Ascending aorta (tissue), 2 donors: ENCODE data around the gene CNTNAP2. TPM values are rescaled to one million over a fixed set of nuclear protein-coding genes. Genes with fewer than 3 reads are reported as not detected.

Experiments used
- DNase-seq, 2 donors: peaks; one replicate each; pipeline ENCODE4 v3.0.0-alpha.2; 2019; ENCODE audit warnings: low spot score in 2 of 2
- H3K27ac ChIP-seq, 2 donors: fragments of 200-600 bp; sonication (generic); one replicate each; pipeline ENCODE4 v1.5.1; 2016 to 2017; ENCODE audit warnings: mild to moderate bottlenecking in 1 of 2
- H3K27me3 ChIP-seq: fragments of 200-600 bp; sonication (generic); one replicate; pipeline ENCODE4 v1.5.1; 2017
- H3K36me3 ChIP-seq, 2 donors: fragments of 200-600 bp; sonication (generic); one replicate each; pipeline ENCODE4 v1.5.1; 2016
- H3K4me1 ChIP-seq, 2 donors: fragments of 200-600 bp; sonication (generic); one replicate each; pipeline ENCODE4 v1.5.1; 2016 to 2017; ENCODE audit warnings: mild to moderate bottlenecking in 1 of 2
- H3K4me3 ChIP-seq, 2 donors: fragments of 200-600 bp; sonication (generic); one replicate each; pipeline ENCODE4 v1.5.1; 2016 to 2017; ENCODE audit warnings: mild to moderate bottlenecking in 1 of 2
- H3K9me3 ChIP-seq, 2 donors: fragments of 200-600 bp; sonication (generic); one replicate each; pipeline ENCODE4 v1.5.1; 2016
- intact Hi-C: fragments of 100-400 bp; cut with DNase I; formaldehyde crosslinking; loops from one replicate; pipeline ENCODE4 v1.15.1; 2023
- total RNA-seq: library from RNA; depleted of rRNA; stranded (reverse); fragments of >200 nt; gene quantifications from one replicate; pipeline ENCODE4 v1.1.0, GENCODE V29; 2016
- TF ChIP-seq, protein P1 (sequence below), 3 experiments: fragments of 200-600 bp in 2 of 3; fragments of 450-650 bp in 1 of 3; sonication (generic) in 2 of 3; IDR thresholded peaks; one replicate each; pipeline ENCODE4 v1.5.1; 2016 to 2019; ENCODE audit warnings: antibody characterized with exemption in 3 of 3, mild to moderate bottlenecking in 1 of 3, moderate library complexity in 1 of 3

The CNTNAP2 gene
- total RNA-seq, 1 donor from 2014 or later, result not detected

DNA sequence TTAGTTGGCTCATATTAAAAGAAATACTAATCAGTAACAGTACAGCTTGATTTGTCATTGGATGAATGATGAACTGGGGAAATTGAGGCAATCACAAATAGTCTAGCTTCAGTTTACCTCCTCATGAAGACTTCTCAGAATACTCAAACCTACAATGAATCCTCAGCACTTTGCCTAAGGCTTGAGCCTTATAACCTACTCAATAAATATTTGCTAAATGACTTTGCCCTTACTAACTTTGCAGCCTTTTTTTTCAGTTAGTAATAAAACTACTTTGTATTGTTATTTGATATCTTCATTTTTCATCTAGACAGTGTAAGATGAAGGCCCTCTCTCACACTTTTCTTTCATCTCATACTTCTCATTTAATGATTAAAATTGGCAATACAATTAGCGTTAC is 1311.5 kb downstream of the CNTNAP2 start:
- no peak for DNase-seq
- no peaks in the 10 kb centered on the region for H3K27me3 ChIP-seq
- H3K4me1 ChIP-seq, result no peaks in the 10 kb centered on the region
- H3K9me3 ChIP-seq, result no peaks in the 10 kb centered on the region
- no peaks in the 10 kb centered on the region for H3K36me3 ChIP-seq
- no peak overlapping the region for H3K27ac ChIP-seq
- no peak overlapping the region for H3K4me3 ChIP-seq
- TF ChIP-seq, protein P1, sequence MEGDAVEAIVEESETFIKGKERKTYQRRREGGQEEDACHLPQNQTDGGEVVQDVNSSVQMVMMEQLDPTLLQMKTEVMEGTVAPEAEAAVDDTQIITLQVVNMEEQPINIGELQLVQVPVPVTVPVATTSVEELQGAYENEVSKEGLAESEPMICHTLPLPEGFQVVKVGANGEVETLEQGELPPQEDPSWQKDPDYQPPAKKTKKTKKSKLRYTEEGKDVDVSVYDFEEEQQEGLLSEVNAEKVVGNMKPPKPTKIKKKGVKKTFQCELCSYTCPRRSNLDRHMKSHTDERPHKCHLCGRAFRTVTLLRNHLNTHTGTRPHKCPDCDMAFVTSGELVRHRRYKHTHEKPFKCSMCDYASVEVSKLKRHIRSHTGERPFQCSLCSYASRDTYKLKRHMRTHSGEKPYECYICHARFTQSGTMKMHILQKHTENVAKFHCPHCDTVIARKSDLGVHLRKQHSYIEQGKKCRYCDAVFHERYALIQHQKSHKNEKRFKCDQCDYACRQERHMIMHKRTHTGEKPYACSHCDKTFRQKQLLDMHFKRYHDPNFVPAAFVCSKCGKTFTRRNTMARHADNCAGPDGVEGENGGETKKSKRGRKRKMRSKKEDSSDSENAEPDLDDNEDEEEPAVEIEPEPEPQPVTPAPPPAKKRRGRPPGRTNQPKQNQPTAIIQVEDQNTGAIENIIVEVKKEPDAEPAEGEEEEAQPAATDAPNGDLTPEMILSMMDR (IDR thresholded peaks at IDR 0.05), result no peak
- intact Hi-C loops, result no loop called here

DNA sequence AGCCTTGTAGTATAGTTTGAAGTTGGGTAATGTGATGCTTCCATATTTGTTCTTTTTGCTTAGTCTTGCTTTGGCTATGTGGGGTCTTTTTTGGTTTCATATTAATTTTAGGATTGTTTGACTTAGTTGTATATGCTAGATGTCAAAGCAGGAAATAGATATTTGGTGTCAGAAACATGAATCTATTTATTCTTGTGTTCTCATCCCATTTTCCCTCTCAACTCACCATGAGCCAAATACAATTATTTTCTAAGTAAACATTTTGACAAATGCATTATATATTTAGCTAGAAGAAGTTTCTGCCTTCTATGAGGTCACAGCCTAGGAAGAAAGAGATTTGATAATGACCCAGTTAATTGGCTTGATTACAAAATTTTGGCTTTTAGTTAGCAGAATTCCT is 1313.4 kb downstream of the CNTNAP2 start:
- H3K4me1 ChIP-seq, result no peaks in the 10 kb centered on the region
- TF ChIP-seq, protein P1 (IDR thresholded peaks at IDR 0.05), result no peak
- no peaks in the 10 kb centered on the region for H3K27me3 ChIP-seq
- no peaks in the 10 kb centered on the region for H3K9me3 ChIP-seq
- no peaks in the 10 kb centered on the region for H3K36me3 ChIP-seq
- intact Hi-C loops, result no loop called here
- H3K4me3 ChIP-seq, result no peak overlapping the region
- no peak overlapping the region for H3K27ac ChIP-seq
- DNase-seq, result no peak

- no peak overlapping the region for H3K4me3 ChIP-seq
- no peaks in the 10 kb centered on the region for H3K4me1 ChIP-seq
- H3K36me3 ChIP-seq, result no peaks in the 10 kb centered on the region
- no peaks in the 10 kb centered on the region for H3K9me3 ChIP-seq
- no peaks in the 10 kb centered on the region for H3K27me3 ChIP-seq
- no peak overlapping the region for H3K27ac ChIP-seq
- DNase-seq, result no peak
- TF ChIP-seq, protein P1 (IDR thresholded peaks at IDR 0.05), result no peak
- intact Hi-C loops, result no loop called here
Measured at GRCh38 chr7:147432079-147432478, 1315.5 kb downstream of the CNTNAP2 start.

DNA sequence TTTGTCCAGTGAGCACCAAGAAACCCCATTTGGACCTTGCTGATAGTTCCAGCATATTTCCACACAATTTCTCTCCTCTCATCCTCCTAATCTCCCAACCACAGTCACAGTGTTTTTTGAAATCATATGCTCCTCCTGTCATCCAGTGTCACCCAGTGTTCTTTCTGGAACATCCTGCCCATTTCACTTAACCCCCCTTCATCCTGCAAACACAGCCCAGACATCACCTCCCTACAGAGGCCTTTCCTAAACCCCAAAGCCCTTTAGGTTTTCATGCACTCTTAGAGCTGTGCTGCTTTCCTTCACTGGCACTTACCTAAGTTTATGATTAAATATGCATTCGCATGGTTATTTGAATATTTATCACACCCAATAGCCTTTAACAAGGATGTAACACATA is 1316.0 kb downstream of the CNTNAP2 start:
- no peaks in the 10 kb centered on the region for H3K36me3 ChIP-seq
- no peak for DNase-seq
- H3K4me3 ChIP-seq, result no peak overlapping the region
- H3K9me3 ChIP-seq, result no peaks in the 10 kb centered on the region
- no peaks in the 10 kb centered on the region for H3K4me1 ChIP-seq
- intact Hi-C loops, result no loop called here
- no peak overlapping the region for H3K27ac ChIP-seq
- TF ChIP-seq, protein P1 (IDR thresholded peaks at IDR 0.05), result no peak
- no peaks in the 10 kb centered on the region for H3K27me3 ChIP-seq

- Histone ChIP-seq H3K9me3 (no peaks in the 10 kb centered on the region), H3K27me3 (no peaks in the 10 kb centered on the region), H3K27ac (no peak overlapping the region), H3K36me3 (no peaks in the 10 kb centered on the region), H3K4me3 (no peak overlapping the region), H3K4me1 (no peaks in the 10 kb centered on the region)
- intact Hi-C loops, result no loop called here
- DNase-seq, result no peak
- TF ChIP-seq, protein P1 (IDR thresholded peaks at IDR 0.05), result no peak
Measured at GRCh38 chr7:147436718-147437117, 1320.1 kb downstream of the CNTNAP2 start.

- Histone ChIP-seq H3K36me3 (no peaks in the 10 kb centered on the region), H3K4me1 (no peaks in the 10 kb centered on the region), H3K27me3 (no peaks in the 10 kb centered on the region), H3K4me3 (no peak overlapping the region), H3K27ac (no peak overlapping the region), H3K9me3 (no peaks in the 10 kb centered on the region)
- TF ChIP-seq, protein P1 (IDR thresholded peaks at IDR 0.05), result no peak
- DNase-seq, result no peak
- intact Hi-C loops, result no loop called here
Measured at GRCh38 chr7:147438216-147438615, 1321.6 kb downstream of the CNTNAP2 start.
